ENCODE data around the gene HOXA7.

DNA sequence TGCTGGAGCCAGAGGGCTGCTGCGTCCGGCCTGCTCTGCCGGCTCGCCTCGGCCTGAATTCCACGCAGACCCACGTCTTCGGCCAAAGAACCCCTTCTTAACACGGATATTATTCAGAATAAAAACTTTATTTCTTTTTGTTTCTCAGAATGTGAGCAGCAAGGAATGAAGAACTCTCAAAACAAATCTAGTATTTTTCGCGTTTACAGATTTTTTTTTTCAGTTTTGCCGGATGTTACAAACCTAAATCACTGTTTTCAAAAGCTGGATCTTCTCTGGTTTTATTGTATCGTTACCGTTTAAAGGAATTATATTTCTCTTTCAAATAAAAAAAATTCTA, 49.6 kb downstream of the HOXA7 start:
- no peak for TF ChIP-seq EZH2 (IDR thresholded peaks at IDR 0.05; ENCODE audit: borderline replicate concordance, low read depth, low read length, poor library complexity, severe bottlenecking)
- TF ChIP-seq CTCF (conservative IDR thresholded peaks at IDR 0.05; ENCODE audit: low read depth, low read length): no peak

Measured in A673 (cell line).